WTC11 (cell line): Measurements from ENCODE around the gene ARRB2. TPM values are rescaled to one million over a fixed set of nuclear protein-coding genes. Genes with fewer than 3 reads are reported as not detected.
A peak's percentile ranks its signal among the peaks of the same experiment; 100 is the strongest.
"Not testable (repeated sequence)": the region's sequence is repeated elsewhere in the genome, so short reads cannot be mapped to it uniquely, and the experiment has no call there.

Experiments used
- ATAC-seq: fragments of 200-7000 bp; cut with Tn5 transposase; 2 replicates; pipeline ENCODE4 v1.10.0; 2021; ENCODE audit warnings: mild to moderate bottlenecking, moderate library complexity
- CTCF ChIA-PET: fragments of 300-600 bp; sonication (Branson Sonifier 250); formaldehyde crosslinking; loops from one replicate; lab custom pipeline; 2021; ENCODE audit warnings: antibody characterized with exemption; lab: Charles Lee
- POLR2A ChIA-PET: fragments of 350-600 bp; sonication (Branson Sonifier 250); formaldehyde crosslinking; loops from one replicate; lab custom pipeline; 2021; ENCODE audit warnings: antibody characterized with exemption; lab: Charles Lee
- DNase-seq: peaks from one replicate; pipeline ENCODE4 v3.0.0; 2021; ENCODE audit warnings: low spot score
- H3K27ac Mint-ChIP-seq: 2 replicates; pipeline ENCODE4 v1.8.0; 2021; ENCODE audit warnings: mixed read lengths
- H3K27me3 Mint-ChIP-seq: 2 replicates; pipeline ENCODE4 v1.8.0; 2021; ENCODE audit warnings: low read depth, mild to moderate bottlenecking, moderate library complexity, mixed read lengths
- H3K36me3 Mint-ChIP-seq: 2 replicates; pipeline ENCODE4 v1.8.0; 2021; ENCODE audit warnings: mixed read lengths
- H3K4me1 Mint-ChIP-seq: 2 replicates; pipeline ENCODE4 v1.8.0; 2022; ENCODE audit warnings: mixed read lengths
- H3K4me3 Mint-ChIP-seq: 2 replicates; pipeline ENCODE4 v1.8.0; 2021; ENCODE audit warnings: mild to moderate bottlenecking, moderate library complexity, mixed read lengths
- H3K9me3 Mint-ChIP-seq: 2 replicates; pipeline ENCODE4 v1.8.0; 2021; ENCODE audit warnings: mixed read lengths
- ELF4 ChIP-seq: sonication (generic); formaldehyde crosslinking; IDR thresholded peaks from 2 replicates; pipeline ENCODE4 v1.8.1; 2022; ENCODE audit warnings: low read depth, mild to moderate bottlenecking, moderate library complexity, missing genetic modification reagents
- FOXJ3 ChIP-seq: sonication (generic); formaldehyde crosslinking; IDR thresholded peaks from 2 replicates; pipeline ENCODE4 v1.9.0; 2021; ENCODE audit warnings: missing genetic modification reagents, mild to moderate bottlenecking, borderline replicate concordance
- NR2C2 ChIP-seq: sonication (generic); formaldehyde crosslinking; IDR thresholded peaks from 2 replicates; pipeline ENCODE4 v1.8.0; 2022; ENCODE audit warnings: mild to moderate bottlenecking, missing genetic modification reagents
- ZNF416 ChIP-seq: fragments of 250-450 bp; sonication (Bioruptor Pico); IDR thresholded peaks from 2 replicates; pipeline ENCODE4 v1.9.0; 2021; ENCODE audit warnings: mild to moderate bottlenecking, inconsistent platforms
- ZNF425 ChIP-seq: fragments of 250-450 bp; sonication (Bioruptor Pico); conservative IDR thresholded peaks from 2 replicates; pipeline ENCODE4 v1.9.0; 2021; ENCODE audit warnings: mild to moderate bottlenecking
- total RNA-seq: library from RNA; stranded (reverse); gene quantifications from 3 replicates; pipeline ENCODE4 v1.2.3, GENCODE V29; 2021
- TF ChIP-seq, protein P1 (sequence below): sonication (generic); formaldehyde crosslinking; IDR thresholded peaks from 2 replicates; pipeline ENCODE4 v1.8.0; 2022; ENCODE audit warnings: mild to moderate bottlenecking, missing genetic modification reagents
- TF ChIP-seq, protein P2 (sequence below): sonication (generic); formaldehyde crosslinking; IDR thresholded peaks from 2 replicates; pipeline ENCODE4 v1.8.0; 2022; ENCODE audit warnings: missing genetic modification reagents

Gene ARRB2
- total RNA-seq, 1 experiment from 2014 or later, result 87.8 TPM

GRCh38 chr17:4711661-4712181, 1.3 kb downstream of the ARRB2 start:
- H3K27ac Mint-ChIP-seq, result no peak overlapping the region
- ChIA-PET POLR2A (no interaction called here), CTCF (no interaction called here)
- no peaks in the 10 kb centered on the region for H3K36me3 Mint-ChIP-seq
- H3K27me3 Mint-ChIP-seq, result peaks cover 7% of the 10 kb centered on the region
- H3K4me3 Mint-ChIP-seq, result peak overlapping the region; percentile 82
- H3K4me1 Mint-ChIP-seq, result peaks cover 14% of the 10 kb centered on the region
- peaks cover 6% of the 10 kb centered on the region for H3K9me3 Mint-ChIP-seq
- TF ChIP-seq ZNF416 (no peak), NR2C2 (CRISPR knock-in tag) (no peak)
- TF ChIP-seq, protein P1, sequence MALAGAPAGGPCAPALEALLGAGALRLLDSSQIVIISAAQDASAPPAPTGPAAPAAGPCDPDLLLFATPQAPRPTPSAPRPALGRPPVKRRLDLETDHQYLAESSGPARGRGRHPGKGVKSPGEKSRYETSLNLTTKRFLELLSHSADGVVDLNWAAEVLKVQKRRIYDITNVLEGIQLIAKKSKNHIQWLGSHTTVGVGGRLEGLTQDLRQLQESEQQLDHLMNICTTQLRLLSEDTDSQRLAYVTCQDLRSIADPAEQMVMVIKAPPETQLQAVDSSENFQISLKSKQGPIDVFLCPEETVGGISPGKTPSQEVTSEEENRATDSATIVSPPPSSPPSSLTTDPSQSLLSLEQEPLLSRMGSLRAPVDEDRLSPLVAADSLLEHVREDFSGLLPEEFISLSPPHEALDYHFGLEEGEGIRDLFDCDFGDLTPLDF (CRISPR knock-in tag), result no peak
- DNase-seq (no peak), ATAC-seq (no peak)

- no peak overlapping the region for H3K4me3 Mint-ChIP-seq
- DNase-seq, result no peak
- peaks cover 14% of the 10 kb centered on the region for H3K4me1 Mint-ChIP-seq
- TF ChIP-seq FOXJ3 (CRISPR knock-in tag), result no peak
- TF ChIP-seq, protein P2, sequence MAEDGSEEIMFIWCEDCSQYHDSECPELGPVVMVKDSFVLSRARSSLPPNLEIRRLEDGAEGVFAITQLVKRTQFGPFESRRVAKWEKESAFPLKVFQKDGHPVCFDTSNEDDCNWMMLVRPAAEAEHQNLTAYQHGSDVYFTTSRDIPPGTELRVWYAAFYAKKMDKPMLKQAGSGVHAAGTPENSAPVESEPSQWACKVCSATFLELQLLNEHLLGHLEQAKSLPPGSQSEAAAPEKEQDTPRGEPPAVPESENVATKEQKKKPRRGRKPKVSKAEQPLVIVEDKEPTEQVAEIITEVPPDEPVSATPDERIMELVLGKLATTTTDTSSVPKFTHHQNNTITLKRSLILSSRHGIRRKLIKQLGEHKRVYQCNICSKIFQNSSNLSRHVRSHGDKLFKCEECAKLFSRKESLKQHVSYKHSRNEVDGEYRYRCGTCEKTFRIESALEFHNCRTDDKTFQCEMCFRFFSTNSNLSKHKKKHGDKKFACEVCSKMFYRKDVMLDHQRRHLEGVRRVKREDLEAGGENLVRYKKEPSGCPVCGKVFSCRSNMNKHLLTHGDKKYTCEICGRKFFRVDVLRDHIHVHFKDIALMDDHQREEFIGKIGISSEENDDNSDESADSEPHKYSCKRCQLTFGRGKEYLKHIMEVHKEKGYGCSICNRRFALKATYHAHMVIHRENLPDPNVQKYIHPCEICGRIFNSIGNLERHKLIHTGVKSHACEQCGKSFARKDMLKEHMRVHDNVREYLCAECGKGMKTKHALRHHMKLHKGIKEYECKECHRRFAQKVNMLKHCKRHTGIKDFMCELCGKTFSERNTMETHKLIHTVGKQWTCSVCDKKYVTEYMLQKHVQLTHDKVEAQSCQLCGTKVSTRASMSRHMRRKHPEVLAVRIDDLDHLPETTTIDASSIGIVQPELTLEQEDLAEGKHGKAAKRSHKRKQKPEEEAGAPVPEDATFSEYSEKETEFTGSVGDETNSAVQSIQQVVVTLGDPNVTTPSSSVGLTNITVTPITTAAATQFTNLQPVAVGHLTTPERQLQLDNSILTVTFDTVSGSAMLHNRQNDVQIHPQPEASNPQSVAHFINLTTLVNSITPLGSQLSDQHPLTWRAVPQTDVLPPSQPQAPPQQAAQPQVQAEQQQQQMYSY, result no peak
- TF ChIP-seq, all 79 proteins: peak for 0
- H3K36me3 Mint-ChIP-seq, result peaks cover 7% of the 10 kb centered on the region
- no peak overlapping the region for H3K27ac Mint-ChIP-seq
- peaks cover 6% of the 10 kb centered on the region for H3K9me3 Mint-ChIP-seq
- ChIA-PET POLR2A (interaction anchor here (0.6 kb wide), 1 partner anchor 87 kb away, joined by 4 read pairs; no protein-coding TSS in a partner anchor), CTCF (no interaction called here)
- peaks cover 7% of the 10 kb centered on the region for H3K27me3 Mint-ChIP-seq
- no peak for ATAC-seq
Measured at GRCh38 chr17:4712526-4712925, 2.1 kb downstream of the ARRB2 start.

GRCh38 chr17:4714340-4715062, 4.1 kb downstream of the ARRB2 start:
- Mint-ChIP-seq H3K36me3 (peaks cover 18% of the 10 kb centered on the region), H3K4me1 (peaks cover 14% of the 10 kb centered on the region)
- H3K4me3 Mint-ChIP-seq, CTCF ChIA-PET, DNase-seq, ATAC-seq, H3K27ac Mint-ChIP-seq, H3K9me3 Mint-ChIP-seq, H3K27me3 Mint-ChIP-seq: not testable (repeated sequence)
- POLR2A ChIA-PET, result interaction anchor here (0.7 kb wide), 1 partner anchor 12 kb away, joined by 4 read pairs; no protein-coding TSS in a partner anchor

GRCh38 chr17:4715063-4715744, 4.8 kb downstream of the ARRB2 start:
- Mint-ChIP-seq H3K27me3 (no peaks in the 10 kb centered on the region; the same call in 1 of the 2 replicates), H3K27ac (no peak overlapping the region), H3K9me3 (no peaks in the 10 kb centered on the region), H3K4me3 (no peak overlapping the region), H3K36me3 (peaks cover 23% of the 10 kb centered on the region), H3K4me1 (peaks cover 11% of the 10 kb centered on the region; the same call in 1 of the 2 replicates)
- POLR2A ChIA-PET, result no interaction called here
- ATAC-seq, result no peak
- no peak for DNase-seq
- CTCF ChIA-PET, result no interaction called here
- no peak for TF ChIP-seq ZNF425 (CRISPR knock-in tag)
- TF ChIP-seq ELF4, result no peak
